GM23248 (cell line): ENCODE data around the gene CEMP1. TPM values are rescaled to one million over a fixed set of nuclear protein-coding genes. Genes with fewer than 3 reads are reported as not detected.

Experiments
- DNase-seq: peaks from one replicate; pipeline ENCODE4 v3.0.0-alpha.2; 2015
- H2AFZ ChIP-seq: fragments of 200-600 bp; sonication (generic); 2 replicates; pipeline ENCODE4 v1.6.1; 2016; ENCODE audit warnings: antibody characterized with exemption
- H3F3A ChIP-seq: fragments of 200-600 bp; sonication (generic); 2 replicates; pipeline ENCODE4 v1.6.1; 2016; ENCODE audit warnings: mild to moderate bottlenecking, antibody characterized with exemption, mixed run types; ENCODE audit not compliant: insufficient read depth
- H3K27ac ChIP-seq: fragments of 200-600 bp; sonication (generic); 2 replicates; pipeline ENCODE4 v1.5.1; 2016; ENCODE audit warnings: mild to moderate bottlenecking
- H3K27me3 ChIP-seq: fragments of 200-600 bp; sonication (generic); replicated peaks from 2 replicates; pipeline ENCODE4 v1.6.1; 2016; ENCODE audit warnings: mild to moderate bottlenecking; ENCODE audit not compliant: insufficient read depth
- H3K36me3 ChIP-seq: fragments of 200-600 bp; sonication (generic); 2 replicates; pipeline ENCODE4 v1.6.1; 2016; ENCODE audit warnings: low read depth, mild to moderate bottlenecking
- H3K4me1 ChIP-seq: fragments of 200-600 bp; sonication (generic); 2 replicates; pipeline ENCODE4 v1.6.1; 2016; ENCODE audit warnings: mild to moderate bottlenecking; ENCODE audit not compliant: insufficient read depth
- H3K4me2 ChIP-seq: fragments of 200-600 bp; sonication (generic); one replicate; pipeline ENCODE4 v1.6.1; 2016; ENCODE audit warnings: mild to moderate bottlenecking; ENCODE audit not compliant: unreplicated experiment
- H3K4me3 ChIP-seq: fragments of 200-600 bp; sonication (generic); 2 replicates; pipeline ENCODE4 v1.5.1; 2016; ENCODE audit warnings: mild to moderate bottlenecking
- H3K79me2 ChIP-seq: fragments of 200-600 bp; sonication (generic); 2 replicates; pipeline ENCODE4 v1.6.1; 2016; ENCODE audit warnings: mild to moderate bottlenecking; ENCODE audit not compliant: insufficient read depth
- H3K9ac ChIP-seq: fragments of 200-600 bp; sonication (generic); 2 replicates; pipeline ENCODE4 v1.6.1; 2016; ENCODE audit warnings: mild to moderate bottlenecking
- H3K9me2 ChIP-seq: fragments of 200-600 bp; sonication (generic); 2 replicates; pipeline ENCODE4 v1.6.1; 2016; ENCODE audit warnings: mixed run types, mild to moderate bottlenecking, moderate library complexity; ENCODE audit not compliant: insufficient read depth
- H3K9me3 ChIP-seq: fragments of 200-600 bp; sonication (generic); one replicate; pipeline ENCODE4 v1.6.1; 2017; ENCODE audit warnings: low read depth
- H4K20me1 ChIP-seq: fragments of 200-600 bp; sonication (generic); 2 replicates; pipeline ENCODE4 v1.6.0; 2016; ENCODE audit not compliant: insufficient read depth
- EZH2 ChIP-seq: fragments of 200-600 bp; sonication (generic); IDR thresholded peaks from 2 replicates; pipeline ENCODE4 v1.6.1; 2018; ENCODE audit warnings: antibody characterized with exemption, mild to moderate bottlenecking; ENCODE audit not compliant: insufficient read depth, poor library complexity, severe bottlenecking
- EZH2phosphoT487 ChIP-seq: fragments of 200-600 bp; sonication (generic); IDR thresholded peaks from 2 replicates; pipeline ENCODE4 v1.6.1; 2018; ENCODE audit warnings: antibody characterized with exemption, moderate library complexity, mild to moderate bottlenecking, low read depth; ENCODE audit not compliant: insufficient read depth
- WGBS, 2 experiments: methylation state at CpG; one replicate each; pipeline ENCODE4 v1.1.6; 2015 to 2017; ENCODE audit warnings: low lambda C conversion rate in 2 of 2, low coverage in 1 of 2; ENCODE audit errors: missing lambda C conversion rate in 2 of 2; 5-methylcytosine and 5-hydroxymethylcytosine counted together
- in situ Hi-C: fragments of 300-500 bp; cut with MboI; formaldehyde crosslinking; loops from 2 replicates; pipeline ENCODE4 v1.15.0; 2020
- polyA plus RNA-seq: library from polyadenylated mRNA; unstranded; fragments of >200 nt; fragmentation: Nextera tagmentation; extraction: Ambion mirVana; gene quantifications from 2 replicates; pipeline ENCODE4 v1.2.1, GENCODE V29; 2016
- total RNA-seq: library from RNA; depleted of rRNA; stranded (reverse); fragments of >200 nt; shearing (Covaris generic); gene quantifications from 2 replicates; pipeline ENCODE4 v1.2.3, GENCODE V29; 2014

Gene CEMP1
- total and polyA plus RNA-seq, 2 experiments from 2014 or later, result 4.4 TPM; not detected in 1

DNA sequence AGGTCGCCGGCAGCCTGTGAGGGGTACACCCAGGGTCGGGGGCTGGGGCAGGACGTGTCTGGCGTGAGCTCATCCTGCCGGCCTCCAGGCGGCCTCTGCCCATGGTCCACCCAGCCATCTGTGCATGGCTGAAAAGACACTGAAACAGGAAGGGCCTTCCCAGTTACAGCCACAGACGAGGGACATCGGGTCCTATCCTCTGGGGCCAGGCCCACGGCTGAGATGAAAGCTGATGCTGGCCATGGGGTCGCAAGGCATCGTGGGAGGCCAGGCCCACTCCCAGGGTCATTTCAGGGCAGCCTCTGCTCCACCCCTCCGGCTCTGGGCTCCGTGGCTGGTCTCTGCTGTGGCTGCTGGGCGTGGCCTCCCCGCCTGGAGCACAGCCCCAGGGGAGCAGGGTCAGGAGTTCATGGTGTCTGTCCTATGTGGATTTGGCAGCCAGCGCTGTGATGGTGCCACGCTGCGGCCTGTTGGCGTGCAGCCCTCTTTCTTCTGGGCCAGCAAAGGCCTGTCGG is 34.0 kb downstream of the CEMP1 start:
- Histone ChIP-seq H4K20me1 (no peaks in the 10 kb centered on the region), H3F3A (no peaks in the 10 kb centered on the region), H3K9me2 (no peaks in the 10 kb centered on the region), H3K27ac (no peak overlapping the region), H3K27me3 (no peaks in the 10 kb centered on the region), H3K9ac (no peak overlapping the region), H3K4me3 (no peak overlapping the region), H3K36me3 (no peaks in the 10 kb centered on the region), H3K4me2 (no peak overlapping the region), H2AFZ (no peak overlapping the region), H3K79me2 (no peaks in the 10 kb centered on the region; the same call in 1 of the 2 replicates), H3K4me1 (peaks cover 6% of the 10 kb centered on the region; the same call in 1 of the 2 replicates), H3K9me3 (no peaks in the 10 kb centered on the region)
- TF ChIP-seq EZH2, result no peak
- TF ChIP-seq EZH2phosphoT487, result no peak
- in situ Hi-C loops, result no loop called here
- WGBS, 2 experiments, result 32 to 35% methylated on average over 21 of the region's 21 CpGs
- DNase-seq, result peak; percentile 55

DNA sequence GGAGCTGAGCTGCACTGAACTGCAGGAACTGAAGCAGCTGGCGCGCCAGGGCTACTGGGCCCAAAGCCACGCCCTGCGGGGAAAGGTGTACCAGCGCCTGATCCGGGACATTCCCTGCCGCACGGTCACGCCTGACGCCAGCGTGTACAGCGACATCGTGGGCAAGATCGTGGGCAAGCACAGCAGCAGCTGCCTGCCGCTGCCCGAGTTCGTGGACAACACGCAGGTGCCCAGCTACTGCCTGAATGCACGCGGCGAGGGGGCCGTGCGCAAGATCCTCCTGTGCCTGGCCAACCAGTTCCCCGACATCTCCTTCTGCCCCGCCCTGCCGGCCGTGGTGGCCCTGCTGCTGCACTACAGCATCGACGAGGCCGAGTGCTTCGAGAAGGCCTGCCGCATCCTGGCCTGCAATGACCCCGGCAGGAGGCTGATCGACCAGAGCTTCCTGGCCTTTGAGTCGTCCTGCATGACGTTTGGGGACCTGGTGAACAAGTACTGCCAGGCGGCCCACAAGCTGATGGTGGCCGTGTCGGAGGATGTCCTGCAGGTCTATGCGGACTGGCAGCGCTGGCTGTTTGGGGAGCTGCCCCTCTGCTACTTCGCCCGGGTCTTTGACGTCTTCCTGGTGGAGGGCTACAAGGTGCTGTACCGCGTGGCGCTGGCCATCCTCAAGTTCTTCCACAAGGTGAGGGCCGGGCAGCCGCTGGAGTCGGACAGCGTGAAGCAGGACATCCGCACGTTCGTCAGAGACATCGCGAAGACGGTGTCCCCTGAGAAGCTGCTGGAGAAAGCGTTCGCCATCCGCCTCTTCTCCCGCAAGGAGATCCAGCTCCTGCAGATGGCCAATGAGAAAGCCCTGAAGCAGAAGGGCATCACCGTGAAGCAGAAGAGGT is 34.7 kb downstream of the CEMP1 start:
- H3K27me3 ChIP-seq, result no peaks in the 10 kb centered on the region
- peaks cover 6% of the 10 kb centered on the region; the same call in 1 of the 2 replicates for H3K4me1 ChIP-seq
- no peak for DNase-seq
- no peaks in the 10 kb centered on the region for H3K36me3 ChIP-seq
- no peak for TF ChIP-seq EZH2
- no peak for TF ChIP-seq EZH2phosphoT487
- H3K9me2 ChIP-seq, result no peaks in the 10 kb centered on the region
- in situ Hi-C loops, result no loop called here
- no peak overlapping the region for H3K27ac ChIP-seq
- 93 to 95% methylated on average over 58 to 62 of the region's 62 CpGs for WGBS, 2 experiments
- H3K4me2 ChIP-seq, result no peak overlapping the region
- no peak overlapping the region for H3K9ac ChIP-seq
- H3K79me2 ChIP-seq, result peaks cover 2% of the 10 kb centered on the region; the same call in 1 of the 2 replicates
- no peaks in the 10 kb centered on the region for H3K9me3 ChIP-seq
- no peak overlapping the region for H2AFZ ChIP-seq
- no peaks in the 10 kb centered on the region for H4K20me1 ChIP-seq
- no peak overlapping the region for H3K4me3 ChIP-seq
- no peaks in the 10 kb centered on the region for H3F3A ChIP-seq

DNA sequence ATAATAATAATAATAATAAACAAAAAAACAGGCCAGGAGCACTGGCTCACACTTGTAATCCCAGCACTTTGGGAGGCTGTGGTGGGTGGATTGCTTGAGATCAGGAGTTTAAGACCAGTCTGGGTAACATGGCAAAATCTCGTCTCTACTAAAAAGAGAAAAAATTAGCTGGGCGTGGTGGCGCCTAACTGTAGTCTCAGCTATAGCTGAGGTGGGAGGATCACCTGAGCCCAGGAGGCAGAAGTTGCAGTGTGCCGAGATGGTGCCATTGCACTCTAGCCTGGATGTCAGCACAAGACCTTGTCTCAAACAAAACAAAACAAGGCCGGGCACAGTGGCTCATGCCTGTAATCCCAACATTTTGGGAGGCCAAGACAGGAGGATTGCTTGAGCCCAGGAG is 36.2 kb downstream of the CEMP1 start:
- H3K36me3 ChIP-seq, result no peaks in the 10 kb centered on the region
- WGBS, 2 experiments, result 99% methylated on average over 5 of the region's 5 CpGs
- H3K4me3 ChIP-seq, result no peak overlapping the region
- H3K27me3 ChIP-seq, result no peaks in the 10 kb centered on the region
- DNase-seq, result no peak
- no peak overlapping the region for H3K9ac ChIP-seq
- peaks cover 15% of the 10 kb centered on the region; the same call in 1 of the 2 replicates for H3K79me2 ChIP-seq
- no peaks in the 10 kb centered on the region for H3K9me3 ChIP-seq
- TF ChIP-seq EZH2phosphoT487 (no peak), EZH2 (no peak)
- H3K9me2 ChIP-seq, result no peaks in the 10 kb centered on the region
- peaks cover 6% of the 10 kb centered on the region; the same call in 1 of the 2 replicates for H3K4me1 ChIP-seq
- H2AFZ ChIP-seq, result no peak overlapping the region
- H3K4me2 ChIP-seq, result no peak overlapping the region
- H3K27ac ChIP-seq, result no peak overlapping the region
- H4K20me1 ChIP-seq, result no peaks in the 10 kb centered on the region
- in situ Hi-C loops, result no loop called here
- H3F3A ChIP-seq, result no peaks in the 10 kb centered on the region

DNA sequence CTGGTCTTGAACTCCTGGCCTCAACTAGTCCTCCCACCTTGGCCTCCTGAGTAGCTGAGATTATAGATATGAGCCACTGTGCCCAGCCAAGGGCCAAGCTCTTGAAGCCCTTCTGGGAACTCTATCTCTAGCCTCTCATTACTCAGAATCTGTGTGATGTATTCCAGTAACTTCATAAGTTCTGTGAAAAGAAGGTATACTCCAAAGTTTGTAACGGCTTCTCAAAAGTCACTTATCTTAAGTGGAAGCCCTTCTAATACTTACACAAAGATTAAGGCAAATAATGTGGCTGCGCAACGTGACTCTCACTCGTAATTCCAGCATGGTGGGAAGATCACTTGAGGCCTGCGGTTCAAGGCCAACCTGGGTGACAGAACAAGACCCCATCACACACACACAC is 36.6 kb downstream of the CEMP1 start:
- Histone ChIP-seq H3K79me2 (peaks cover 20% of the 10 kb centered on the region; the same call in 1 of the 2 replicates), H3K4me1 (peaks cover 6% of the 10 kb centered on the region; the same call in 1 of the 2 replicates), H3K9me2 (no peaks in the 10 kb centered on the region), H3K9ac (no peak overlapping the region), H3K36me3 (no peaks in the 10 kb centered on the region), H3K27me3 (no peaks in the 10 kb centered on the region), H3K27ac (no peak overlapping the region), H4K20me1 (no peaks in the 10 kb centered on the region), H3K4me2 (no peak overlapping the region), H2AFZ (no peak overlapping the region), H3K9me3 (no peaks in the 10 kb centered on the region), H3F3A (no peaks in the 10 kb centered on the region), H3K4me3 (no peak overlapping the region)
- TF ChIP-seq EZH2 (no peak), EZH2phosphoT487 (no peak)
- in situ Hi-C loops, result no loop called here
- 94 to 98% methylated on average over 5 of the region's 5 CpGs for WGBS, 2 experiments
- DNase-seq, result no peak
